HG02973 (cell line): ENCODE data around the gene DIP2C.
"Not testable (repeated sequence)": the region's sequence is repeated elsewhere in the genome, so short reads cannot be mapped to it uniquely, and the experiment has no call there.

Experiments used
- ATAC-seq: cut with Tn5 transposase; IDR thresholded peaks from one replicate; pipeline ENCODE4 v1.9.1; 2021; ENCODE audit warnings: moderate library complexity; ENCODE audit not compliant: unreplicated experiment

The DIP2C gene

DNA sequence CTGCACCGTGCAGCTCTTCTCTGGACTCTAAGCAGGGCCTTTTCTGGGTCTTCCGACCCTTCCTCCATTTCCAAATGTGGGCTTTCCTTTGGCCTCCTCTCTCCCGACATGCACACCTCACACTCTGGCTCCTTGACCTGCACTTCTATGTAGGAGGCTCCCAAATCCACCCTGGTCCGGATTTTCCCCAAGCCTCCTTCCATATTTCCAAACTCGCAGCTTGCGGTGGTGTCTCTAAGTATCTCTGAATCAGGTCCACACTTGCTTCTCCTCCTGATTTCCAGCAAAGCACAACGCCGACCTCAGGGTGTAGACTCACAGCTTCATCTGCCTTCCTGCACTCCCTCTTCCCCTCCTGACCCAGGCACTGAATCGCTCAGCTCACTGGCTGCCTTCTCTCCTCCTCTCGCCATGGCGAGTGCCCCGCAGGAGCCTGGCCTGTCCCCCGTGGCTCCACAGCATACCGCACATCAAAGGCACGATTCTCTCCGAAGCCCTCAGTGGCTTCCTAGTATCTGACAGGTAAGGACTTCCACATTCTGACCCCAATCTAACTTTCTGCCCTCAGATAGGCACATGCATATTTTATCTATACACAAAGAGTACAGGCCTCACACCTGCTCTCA lies 27.8 kb downstream of the DIP2C start:
- no peak for ATAC-seq

DNA sequence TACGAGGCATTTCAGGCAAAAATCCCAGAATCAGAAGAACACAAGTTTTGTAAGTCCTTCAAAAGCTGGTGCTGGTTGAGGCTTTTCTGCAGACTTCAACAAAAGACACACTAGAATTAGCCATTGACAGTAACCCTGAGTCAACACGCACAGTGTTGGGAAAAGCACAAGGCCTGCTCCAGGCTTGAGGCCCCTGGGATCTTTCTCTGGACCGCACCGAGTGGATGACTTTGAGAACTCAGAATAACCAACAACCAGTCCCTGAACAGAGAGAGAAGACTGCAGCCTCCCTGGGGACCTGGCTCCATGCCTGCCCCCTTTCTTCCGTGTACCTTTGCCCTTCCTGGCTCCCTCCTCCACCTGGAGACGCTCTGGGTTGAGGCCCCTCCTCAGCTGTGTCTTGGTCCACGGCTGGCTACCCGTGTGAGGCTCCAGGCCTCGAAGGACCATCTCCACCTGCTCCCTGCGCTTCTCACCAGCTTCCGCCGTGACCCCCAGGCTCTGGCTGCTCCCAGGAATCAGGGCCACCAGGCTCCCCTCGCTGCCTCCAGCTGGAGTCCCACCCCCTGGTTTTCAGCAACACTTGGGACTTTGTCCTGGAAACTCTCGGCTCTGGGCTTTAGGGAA lies 28.4 kb downstream of the DIP2C start:
- no peak for ATAC-seq

DNA sequence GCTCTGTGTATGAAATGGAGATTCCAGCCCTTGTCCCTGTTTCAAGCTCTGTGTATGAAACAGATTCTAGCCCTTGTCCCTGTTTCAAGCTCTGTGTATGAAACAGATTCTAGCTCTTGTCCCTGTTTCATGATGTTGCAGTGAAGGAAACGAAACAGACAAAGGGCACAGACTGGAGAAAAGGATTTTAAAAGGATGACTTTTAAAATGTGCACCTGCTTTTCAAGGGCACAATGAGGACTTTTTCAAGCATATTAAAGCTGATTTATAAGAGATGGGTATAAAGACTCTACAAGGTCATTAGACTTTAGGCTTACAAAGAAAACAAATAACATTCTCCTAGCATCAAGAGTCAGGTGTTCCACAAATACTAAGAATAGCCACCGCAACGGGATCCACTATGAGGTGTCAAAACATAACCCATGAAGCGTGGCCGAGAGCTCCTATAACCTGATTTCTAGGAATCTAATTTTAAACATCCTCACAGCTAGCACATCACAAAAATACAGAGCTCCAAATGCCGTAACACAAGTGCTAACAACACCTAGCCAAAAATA lies 29.0 kb downstream of the DIP2C start:
- no peak for ATAC-seq

DNA sequence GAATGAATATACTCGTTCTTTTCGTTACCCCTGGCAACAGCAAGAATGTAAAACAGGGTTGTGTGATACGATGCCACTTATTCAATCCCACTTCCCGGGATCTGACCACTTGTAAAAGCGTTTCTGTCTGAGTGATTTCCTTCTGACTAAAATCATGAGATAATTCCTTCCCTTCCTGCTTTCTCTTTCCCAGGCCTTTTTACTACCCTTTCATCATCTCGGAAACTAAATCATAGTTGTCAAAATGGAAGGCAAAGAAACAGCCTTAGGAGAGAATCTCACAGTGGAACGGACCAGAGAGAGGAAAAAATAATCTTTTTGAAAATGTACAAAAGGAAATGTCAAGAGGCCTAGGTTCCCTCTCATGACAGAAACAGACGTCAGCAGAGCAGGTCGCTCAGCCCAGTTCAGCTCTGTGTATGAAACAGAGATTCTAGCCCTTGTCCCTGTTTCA lies 29.8 kb downstream of the DIP2C start:
- no peak for ATAC-seq

DNA sequence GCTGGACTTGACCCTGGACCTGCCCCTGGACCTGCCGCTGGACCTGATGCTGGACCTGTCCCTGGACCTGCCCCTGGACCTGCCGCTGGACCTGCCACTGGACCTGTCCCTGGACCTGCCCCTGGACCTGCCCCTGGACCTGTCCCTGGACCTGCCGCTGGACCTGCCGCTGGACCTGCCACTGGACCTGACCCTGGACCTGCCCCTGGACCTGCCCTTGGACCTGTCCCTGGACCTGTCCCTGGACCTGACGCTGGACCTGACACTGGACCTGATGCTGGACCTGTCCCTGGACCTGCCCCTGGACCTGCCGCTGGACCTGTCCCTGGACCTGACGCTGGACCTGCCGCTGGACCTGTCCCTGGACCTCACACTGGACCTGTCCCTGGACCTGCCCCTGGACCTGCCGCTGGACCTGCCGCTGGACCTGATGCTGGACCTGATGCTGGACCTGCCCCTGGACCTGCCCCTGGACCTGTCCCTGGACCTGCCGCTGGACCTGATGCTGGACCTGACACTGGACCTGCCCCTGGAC lies 31.6 kb downstream of the DIP2C start:
- not testable (repeated sequence) for ATAC-seq

DNA sequence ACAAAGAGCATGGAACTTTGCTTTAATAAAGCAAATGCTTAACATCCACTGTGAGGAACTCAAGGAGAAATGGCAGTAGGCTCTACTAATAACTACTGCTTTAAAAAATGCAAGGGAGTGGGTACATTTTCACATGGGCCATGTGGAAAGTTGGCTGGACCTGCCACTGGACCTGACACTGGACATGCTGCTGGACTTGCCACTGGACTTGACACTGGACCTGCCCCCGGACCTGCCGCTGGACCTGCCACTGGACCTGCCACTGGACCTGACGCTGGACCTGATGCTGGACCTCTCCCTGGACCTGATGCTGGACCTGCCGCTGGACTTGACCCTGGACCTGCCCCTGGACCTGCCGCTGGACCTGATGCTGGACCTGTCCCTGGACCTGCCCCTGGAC lies 32.6 kb downstream of the DIP2C start:
- ATAC-seq: no peak

DNA sequence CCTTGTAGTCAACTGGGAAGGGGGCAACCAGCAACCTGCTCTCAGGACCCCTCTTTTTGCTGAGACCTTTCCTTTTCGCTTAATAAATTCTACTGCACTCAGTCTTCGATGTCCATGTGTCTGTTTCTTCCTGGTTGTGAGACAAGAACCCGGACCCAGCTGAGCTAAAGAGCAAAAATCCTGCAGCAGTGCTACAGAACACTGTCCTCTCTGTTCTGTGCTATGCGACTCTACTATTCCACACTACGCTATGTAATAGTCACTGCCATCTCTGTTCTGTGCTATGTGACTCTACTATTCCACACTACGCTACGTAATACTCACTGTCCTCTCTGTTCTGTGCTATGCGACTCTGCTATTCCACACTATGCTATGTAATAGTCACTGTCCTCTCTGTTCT lies 34.3 kb downstream of the DIP2C start:
- ATAC-seq: no peak

DNA sequence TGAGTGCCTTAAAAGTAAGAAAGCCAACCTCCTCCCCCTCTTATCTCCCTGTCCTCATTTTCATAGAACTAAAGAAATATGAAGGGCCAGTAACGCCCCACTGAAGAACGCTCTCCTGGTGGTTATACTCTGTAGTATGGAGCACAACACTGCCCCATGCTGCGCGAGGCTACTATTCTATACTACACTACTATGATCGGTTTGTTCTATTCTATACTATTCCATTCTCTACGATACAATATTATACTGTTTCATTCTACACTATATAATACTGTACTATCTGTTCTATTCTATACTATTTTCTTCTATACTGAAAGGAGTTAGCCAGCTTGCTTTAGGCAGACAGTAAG lies 34.8 kb downstream of the DIP2C start:
- no peak for ATAC-seq

DNA sequence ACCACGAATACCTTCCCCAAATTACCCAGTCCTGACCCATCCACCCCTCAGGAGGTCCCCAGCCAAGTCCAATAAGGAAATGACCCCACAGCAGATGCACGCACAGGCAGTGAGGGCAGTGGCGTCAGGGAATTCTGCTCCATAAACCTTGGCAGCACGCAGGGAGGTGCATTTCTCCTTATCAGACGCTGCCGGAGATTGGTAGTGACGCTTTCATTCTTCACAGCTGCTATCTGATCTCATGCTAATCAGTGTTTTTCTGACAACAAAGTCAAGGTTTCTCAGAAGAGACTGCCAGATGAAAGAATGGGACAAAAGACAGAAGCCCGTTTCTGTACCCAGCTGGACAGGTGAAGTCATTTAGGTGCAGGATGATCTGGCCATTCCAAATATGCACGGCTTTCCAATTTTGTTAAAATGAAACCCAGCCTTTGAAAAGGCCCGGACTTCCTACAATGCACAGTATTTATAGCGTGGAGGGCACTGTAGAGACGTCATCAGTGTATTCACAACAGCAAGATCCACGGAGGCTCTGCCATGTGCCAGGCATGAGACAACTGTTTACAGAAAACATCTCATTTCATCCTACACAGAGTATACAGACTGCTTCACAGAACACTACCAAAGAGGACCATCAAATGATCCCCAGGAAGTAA lies 35.3 kb downstream of the DIP2C start:
- ATAC-seq: no peak

DNA sequence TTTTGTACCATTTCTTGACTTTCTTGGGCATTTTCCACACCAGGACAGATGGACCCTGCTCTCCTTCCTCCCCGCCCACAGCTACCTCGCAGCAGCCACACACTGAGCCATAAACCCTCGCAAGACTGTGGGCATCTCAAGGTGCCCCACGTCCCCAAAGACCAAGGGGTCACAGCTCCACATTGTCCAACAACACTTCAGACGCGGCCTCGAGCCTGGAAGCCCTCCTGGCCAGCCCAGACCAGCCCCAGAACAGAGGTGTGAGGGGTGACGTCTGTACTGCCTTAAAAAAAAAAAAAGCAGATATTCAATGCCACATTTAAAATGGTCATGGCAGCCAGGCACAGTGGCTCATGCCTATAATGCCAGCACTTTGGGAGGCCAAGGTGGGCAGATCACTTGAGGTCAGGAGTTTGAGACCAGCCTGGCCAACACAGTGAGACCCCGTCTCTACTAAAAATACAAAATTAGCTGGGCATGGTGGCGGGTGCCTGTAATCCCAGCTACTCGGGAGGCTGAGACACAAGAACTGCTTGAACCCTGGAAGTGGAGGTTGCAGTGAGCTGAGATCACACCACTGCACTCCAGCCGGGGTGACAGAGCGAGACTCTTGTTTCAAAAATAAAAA lies 36.5 kb downstream of the DIP2C start:
- not testable (repeated sequence) for ATAC-seq

DNA sequence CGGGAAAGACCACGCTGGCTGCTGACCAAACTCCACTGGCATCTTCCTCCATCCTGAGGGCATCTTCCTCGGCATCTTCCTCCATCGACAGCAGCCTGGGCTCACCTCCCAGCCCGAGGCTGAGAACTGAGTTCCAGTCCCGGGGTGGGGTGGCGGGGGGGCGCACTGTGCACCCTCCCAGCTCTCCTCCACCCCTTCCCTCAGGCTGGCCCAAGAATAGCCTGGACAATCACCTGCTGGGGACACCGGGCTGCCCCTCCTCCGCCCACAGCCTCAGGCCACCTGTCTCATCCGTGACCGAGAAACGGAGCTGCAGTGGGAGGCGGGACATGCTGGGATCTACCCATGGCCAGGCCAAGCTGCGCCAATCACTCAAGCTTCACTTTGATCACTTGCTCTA lies 37.2 kb downstream of the DIP2C start:
- ATAC-seq: no peak

DNA sequence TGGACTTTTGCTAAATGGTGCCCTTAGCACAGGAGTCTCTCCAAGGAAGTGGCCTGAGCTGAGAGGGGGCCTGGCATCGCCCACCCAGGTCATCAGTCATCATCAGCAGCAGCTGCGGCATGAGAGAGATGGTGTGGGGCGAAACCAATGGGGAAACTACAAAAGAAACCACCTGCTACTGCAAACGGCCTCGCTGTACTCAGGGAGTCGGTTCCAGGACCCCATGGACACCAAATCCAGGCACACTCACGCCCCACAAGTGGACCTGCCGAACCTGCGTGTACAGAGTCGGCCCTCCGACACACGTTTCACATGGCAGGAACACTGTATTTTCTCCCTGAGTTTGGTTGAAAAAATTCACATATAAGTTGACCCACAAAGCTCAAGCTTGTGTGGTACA lies 37.8 kb downstream of the DIP2C start:
- ATAC-seq: no peak

DNA sequence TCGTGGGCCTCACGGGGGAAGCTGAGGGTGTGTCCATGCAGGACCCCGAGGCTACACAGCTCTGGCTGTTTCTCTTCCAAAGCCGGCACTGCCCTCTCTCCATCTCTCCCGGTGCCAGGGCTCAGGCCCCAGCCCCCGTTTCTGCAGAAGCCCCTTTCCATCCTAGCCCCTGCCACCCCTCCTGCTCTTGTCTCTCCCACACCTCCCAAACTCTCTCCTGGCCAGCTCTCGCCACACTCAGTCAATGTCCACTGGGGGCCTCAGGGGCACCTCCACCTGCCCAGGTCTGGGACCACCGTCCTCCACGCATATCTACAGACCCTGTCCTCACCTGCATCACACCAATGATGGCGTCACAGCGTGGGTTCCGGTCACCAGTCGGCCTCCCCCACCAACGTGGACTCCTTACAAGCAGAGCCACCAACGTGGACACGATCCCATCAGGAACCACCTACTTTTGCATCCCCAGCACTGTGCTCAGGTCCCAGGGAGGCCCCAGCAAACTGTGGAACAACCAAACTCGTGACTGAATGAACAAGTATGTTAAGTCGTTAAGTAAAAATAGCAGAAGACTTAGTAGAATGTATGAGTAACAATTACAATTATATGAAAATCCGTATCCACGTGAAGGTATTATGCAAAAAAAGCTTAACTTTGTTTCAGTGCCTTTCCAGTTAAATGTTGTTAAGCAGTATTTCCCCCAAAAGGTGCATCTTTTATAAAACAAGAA lies 38.4 kb downstream of the DIP2C start:
- no peak for ATAC-seq

DNA sequence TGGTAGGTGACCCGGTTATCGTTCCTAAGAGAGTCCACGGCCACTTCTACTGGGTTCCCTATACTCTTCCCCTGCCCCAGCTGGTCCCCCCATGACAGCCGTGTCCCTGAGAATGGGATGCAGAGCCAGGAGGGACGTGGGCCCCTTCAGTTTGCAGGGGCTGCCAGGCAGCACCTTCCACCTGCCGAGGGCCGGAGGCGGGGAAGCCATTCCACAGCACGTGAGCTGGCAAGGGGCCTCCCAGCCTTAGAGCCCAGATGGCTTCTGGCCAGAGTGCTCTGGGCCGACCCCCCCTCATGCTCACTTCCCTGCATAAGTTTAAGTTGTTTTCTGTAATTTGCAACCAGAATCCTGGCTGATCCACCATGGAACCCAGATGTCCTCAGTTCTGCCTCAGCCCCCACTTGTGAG lies 39.0 kb downstream of the DIP2C start:
- ATAC-seq: no peak

DNA sequence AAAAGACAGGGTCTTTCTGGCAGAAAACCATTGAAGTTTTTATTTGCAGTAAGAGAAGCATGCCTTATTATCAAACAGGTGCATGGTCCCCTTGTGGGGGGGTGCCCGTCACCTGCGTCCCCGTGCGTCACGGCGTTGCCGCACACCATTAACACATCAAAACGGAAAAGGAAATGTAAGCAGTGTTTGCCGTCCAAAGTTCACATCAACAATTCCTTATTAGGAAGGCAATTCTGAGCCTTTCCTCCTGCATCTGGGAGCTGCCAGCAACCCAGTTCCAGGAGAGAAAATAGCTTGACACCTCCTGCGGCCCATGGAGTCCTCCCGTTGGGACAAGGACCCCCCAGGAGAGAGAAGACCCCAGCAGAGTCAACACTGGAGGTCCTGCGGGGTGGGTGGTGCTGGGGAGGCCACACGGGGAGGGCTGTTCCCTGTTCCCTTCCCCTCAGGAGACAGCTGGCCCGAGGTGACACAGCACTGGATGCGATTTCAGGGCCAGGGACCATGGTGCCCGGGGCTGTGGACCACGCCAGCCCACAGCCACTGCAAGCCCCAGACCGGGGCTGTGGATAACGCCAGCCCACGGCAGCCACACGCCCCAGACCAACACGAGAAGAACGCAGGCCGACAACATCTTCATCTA lies 39.5 kb downstream of the DIP2C start:
- ATAC-seq: no peak

DNA sequence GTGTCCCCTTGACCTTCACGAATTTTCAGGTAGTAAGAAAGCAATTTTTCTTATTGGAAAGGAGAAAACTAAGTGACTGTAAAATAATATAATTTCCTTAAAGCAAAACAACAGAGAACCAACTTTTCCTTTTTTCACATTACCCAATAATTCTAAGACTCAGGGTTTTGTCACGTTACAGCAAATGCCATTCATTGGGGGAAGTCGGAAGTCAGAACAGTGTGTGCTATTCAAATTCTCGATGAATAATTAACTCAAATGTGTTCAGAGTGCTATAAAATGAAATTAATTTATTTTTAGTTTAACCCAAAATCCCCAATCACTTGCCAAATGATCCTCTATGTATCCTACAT lies 40.0 kb downstream of the DIP2C start:
- no peak for ATAC-seq

DNA sequence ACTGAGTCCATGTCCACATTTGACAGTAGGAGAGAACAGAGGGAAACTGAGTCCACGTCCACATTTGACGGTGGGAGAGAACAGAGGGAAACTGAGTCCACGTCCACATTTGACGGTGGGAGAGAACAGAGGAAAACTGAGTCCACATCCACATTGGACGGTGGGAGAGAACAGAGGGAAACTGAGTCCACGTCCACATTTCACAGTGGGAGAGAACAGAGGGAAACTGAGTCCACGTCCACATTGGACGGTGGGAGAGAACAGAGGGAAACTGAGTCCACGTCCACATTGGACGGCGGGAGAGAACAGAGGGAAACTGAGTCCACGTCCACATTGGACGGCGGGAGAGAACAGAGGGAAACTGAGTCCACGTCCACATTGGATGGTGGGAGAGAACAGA lies 42.4 kb downstream of the DIP2C start:
- ATAC-seq: not testable (repeated sequence)

DNA sequence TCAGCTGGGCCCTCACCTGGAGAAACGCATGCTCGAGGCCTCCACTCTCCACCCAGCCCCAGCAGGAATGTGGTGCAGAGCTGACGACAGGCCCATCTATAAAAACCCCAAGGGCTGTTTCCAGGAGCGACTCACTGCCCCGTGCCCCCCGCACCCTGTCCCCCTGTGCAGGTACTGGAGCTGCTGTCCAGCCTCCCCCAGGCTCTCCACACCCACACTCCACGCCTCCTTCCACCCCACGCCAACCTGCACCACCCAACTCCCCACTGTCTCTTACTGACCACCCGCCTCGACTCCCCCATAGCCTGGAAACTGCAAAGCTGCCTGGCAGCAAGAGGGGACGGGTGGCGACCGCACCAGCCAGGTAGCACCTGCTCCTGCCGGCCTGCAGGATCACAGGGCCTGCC lies 43.3 kb downstream of the DIP2C start:
- no peak for ATAC-seq

DNA sequence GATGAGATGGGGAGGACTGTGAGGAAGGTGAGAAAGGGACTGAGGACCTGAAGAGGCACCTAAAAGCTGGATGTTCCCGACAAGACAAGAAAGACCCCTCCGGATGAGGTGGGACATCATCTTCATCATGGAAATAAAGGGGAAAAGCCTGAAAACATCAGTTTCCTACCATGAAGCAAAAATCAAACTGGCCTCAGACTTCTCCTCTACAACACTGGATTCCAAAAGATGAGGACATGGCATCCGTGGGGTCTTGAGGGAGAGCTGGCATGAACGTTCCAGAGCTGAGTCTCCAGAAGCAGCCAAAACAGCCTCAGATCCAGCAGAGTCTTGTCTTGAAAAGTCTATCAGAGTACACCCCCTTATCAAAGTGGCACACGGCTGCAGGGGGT lies 44.5 kb downstream of the DIP2C start:
- no peak for ATAC-seq
